ENCODE data around the gene OR6C3. TPM values are rescaled to one million over a fixed set of nuclear protein-coding genes. Genes with fewer than 3 reads are reported as not detected.

OR6C3 gene
- total RNA-seq, 1 experiment from 2014 or later, result not detected

DNA sequence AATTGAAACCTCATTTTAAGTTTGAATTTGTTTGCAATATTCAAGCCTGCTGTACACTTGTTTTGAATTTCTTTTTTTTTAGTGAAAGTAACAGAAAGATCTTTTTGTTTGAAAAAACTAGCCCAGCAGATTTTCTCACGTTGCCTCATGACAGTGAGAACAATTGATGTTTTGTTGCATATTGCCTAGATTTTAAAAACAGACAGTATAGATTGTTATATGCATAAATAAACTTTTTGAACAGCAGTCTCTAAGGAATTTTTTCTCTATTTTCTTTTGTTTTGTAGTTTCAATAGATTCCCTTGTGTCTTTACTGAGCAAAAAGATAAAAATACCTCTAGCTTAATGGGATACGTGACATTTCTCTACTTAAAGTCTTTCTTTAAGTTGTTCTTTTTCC lies 49.6 kb upstream of the OR6C3 start:
- no peak overlapping the region for H2BK15ac ChIP-seq (ENCODE audit: low read depth, low read length)
- H3K79me2 ChIP-seq (ENCODE audit: insufficient read depth, low read length), result no peaks in the 10 kb centered on the region
- no peaks in the 10 kb centered on the region for H4K20me1 ChIP-seq (ENCODE audit: control insufficient read depth, insufficient read depth, insufficient read length)
- WGBS (ENCODE audit: extremely low coverage, insufficient read length, low lambda C conversion rate), result no CpG with 5 or more reads among the region's 2 CpGs
- H3K18ac ChIP-seq (ENCODE audit: insufficient read length, low read depth, low read length), result no peak overlapping the region
- H3K36me3 Mint-ChIP-seq (ENCODE audit: insufficient read depth in 1 of 3, low read depth in 3 of 3), result peaks cover 0 to 6% (median 2%) of the 10 kb centered on the region in 3 experiments; a peak in 2 of 7 replicates
- no peaks in the 10 kb centered on the region for H3K4me1 Mint-ChIP-seq
- H3K14ac ChIP-seq (ENCODE audit: insufficient read depth, low read length), result no peak overlapping the region
- no peak overlapping the region for H3K23ac ChIP-seq (ENCODE audit: insufficient read length, low read depth, low read length)
- no peak overlapping the region for H4K91ac ChIP-seq (ENCODE audit: insufficient read length, low read depth, low read length)
- no peak overlapping the region for H4K8ac ChIP-seq (replicated peaks; ENCODE audit: insufficient read length, low read depth, low read length)
- no peak overlapping the region for H3T11ph ChIP-seq (ENCODE audit: low read length)
- no peaks in the 10 kb centered on the region for H3K27me3 ChIP-seq (ENCODE audit: insufficient read depth, low read length)
- H3K56ac ChIP-seq (ENCODE audit: insufficient read length, low read depth, low read length), result no peak overlapping the region
- H2BK120ac ChIP-seq (ENCODE audit: low read depth, low read length, poor library complexity, severe bottlenecking), result no peak overlapping the region
- H3K27me3 Mint-ChIP-seq (ENCODE audit: low read depth), result no peaks in the 10 kb centered on the region; the same call in 1 of the 2 replicates
- no peak overlapping the region for H3K4me3 Mint-ChIP-seq
- H3K4me1 ChIP-seq (ENCODE audit: insufficient read depth, low read length), result no peaks in the 10 kb centered on the region
- H3K9me3 Mint-ChIP-seq, result peaks cover 6 to 7% of the 10 kb centered on the region in 2 experiments; a peak in 4 of 5 replicates
- no peaks in the 10 kb centered on the region for H3K9me3 ChIP-seq (ENCODE audit: control insufficient read depth, low read depth, low read length)
- no peak for DNase-seq
- no peak overlapping the region for H2BK20ac ChIP-seq (ENCODE audit: low read depth, low read length, poor library complexity, severe bottlenecking)
- no peak overlapping the region for H4K5ac ChIP-seq (ENCODE audit: insufficient read length, low read depth, low read length)
- no peaks in the 10 kb centered on the region for H3K23me2 ChIP-seq (ENCODE audit: insufficient read length, low read depth, low read length, poor library complexity, severe bottlenecking)
- H2AFZ ChIP-seq (ENCODE audit: low read length), result no peak overlapping the region
- no peak overlapping the region for H3K4ac ChIP-seq (ENCODE audit: low read depth, low read length)
- H2BK12ac ChIP-seq (ENCODE audit: insufficient read length, low read depth, low read length), result no peak overlapping the region
- H2BK5ac ChIP-seq (ENCODE audit: insufficient read length, low read length), result no peak overlapping the region
- TF ChIP-seq, protein P1, sequence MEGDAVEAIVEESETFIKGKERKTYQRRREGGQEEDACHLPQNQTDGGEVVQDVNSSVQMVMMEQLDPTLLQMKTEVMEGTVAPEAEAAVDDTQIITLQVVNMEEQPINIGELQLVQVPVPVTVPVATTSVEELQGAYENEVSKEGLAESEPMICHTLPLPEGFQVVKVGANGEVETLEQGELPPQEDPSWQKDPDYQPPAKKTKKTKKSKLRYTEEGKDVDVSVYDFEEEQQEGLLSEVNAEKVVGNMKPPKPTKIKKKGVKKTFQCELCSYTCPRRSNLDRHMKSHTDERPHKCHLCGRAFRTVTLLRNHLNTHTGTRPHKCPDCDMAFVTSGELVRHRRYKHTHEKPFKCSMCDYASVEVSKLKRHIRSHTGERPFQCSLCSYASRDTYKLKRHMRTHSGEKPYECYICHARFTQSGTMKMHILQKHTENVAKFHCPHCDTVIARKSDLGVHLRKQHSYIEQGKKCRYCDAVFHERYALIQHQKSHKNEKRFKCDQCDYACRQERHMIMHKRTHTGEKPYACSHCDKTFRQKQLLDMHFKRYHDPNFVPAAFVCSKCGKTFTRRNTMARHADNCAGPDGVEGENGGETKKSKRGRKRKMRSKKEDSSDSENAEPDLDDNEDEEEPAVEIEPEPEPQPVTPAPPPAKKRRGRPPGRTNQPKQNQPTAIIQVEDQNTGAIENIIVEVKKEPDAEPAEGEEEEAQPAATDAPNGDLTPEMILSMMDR (conservative IDR thresholded peaks at IDR 0.05), result no peak
- H2AK5ac ChIP-seq (ENCODE audit: insufficient read length, low read length), result no peak overlapping the region
- H3K27ac Mint-ChIP-seq, result no peak overlapping the region
- no peak overlapping the region for H3K4me2 ChIP-seq (ENCODE audit: insufficient read depth, insufficient read length, low read length)
- no peak overlapping the region for H3K27ac ChIP-seq (ENCODE audit: insufficient read length, low read depth, low read length)
- no peaks in the 10 kb centered on the region for H3K79me1 ChIP-seq (ENCODE audit: insufficient read depth, low read depth, low read length, poor library complexity, severe bottlenecking)
- no peak overlapping the region for H3K9ac ChIP-seq (ENCODE audit: extremely low read depth, insufficient read length, low read length)

Data from H9 (cell line).